ENCODE measurements around the gene MAP4. TPM values are rescaled to one million over a fixed set of nuclear protein-coding genes. Genes with fewer than 3 reads are reported as not detected.

Gene MAP4
- total RNA-seq, 1 experiment from 2014 or later = 140 TPM

GRCh38 chr3:47910777-47911440, 105.3 kb downstream of the MAP4 start:
- H3K79me2 ChIP-seq (ENCODE audit: insufficient read depth, low read length) = no peaks in the 10 kb centered on the region
- no peak overlapping the region for H2AK5ac ChIP-seq (ENCODE audit: insufficient read length, low read length)
- H3K14ac ChIP-seq (ENCODE audit: insufficient read depth, low read length) = no peak overlapping the region
- no CpG with 5 or more reads among the region's 4 CpGs for WGBS (ENCODE audit: extremely low coverage, insufficient read length, low lambda C conversion rate)
- TF ChIP-seq CTCF (conservative IDR thresholded peaks at IDR 0.05) = no peak
- no peak overlapping the region for H3K9ac ChIP-seq (ENCODE audit: extremely low read depth, insufficient read length, low read length)
- H3K4me2 ChIP-seq (ENCODE audit: insufficient read depth, insufficient read length, low read length) = no peak overlapping the region
- no peak overlapping the region for H4K5ac ChIP-seq (ENCODE audit: insufficient read length, low read depth, low read length)
- no peak overlapping the region for H2BK12ac ChIP-seq (ENCODE audit: insufficient read length, low read depth, low read length)
- H2AFZ ChIP-seq (ENCODE audit: low read length) = no peak overlapping the region
- Mint-ChIP-seq H3K27me3 (ENCODE audit: low read depth) (no peaks in the 10 kb centered on the region), H3K27ac (peak overlapping the region in 2 of 3 experiments; percentile 19 to 35; a peak in 4 of 7 replicates), H3K4me1 (peaks cover 15 to 24% of the 10 kb centered on the region in 2 experiments), H3K36me3 (ENCODE audit: insufficient read depth in 1 of 3, low read depth in 3 of 3) (peaks cover 17 to 55% (median 39%) of the 10 kb centered on the region in 3 experiments; a peak in 6 of 7 replicates), H3K4me3 (no peak overlapping the region), H3K9me3 (no peaks in the 10 kb centered on the region)
- H3K27ac ChIP-seq (ENCODE audit: insufficient read length, low read depth, low read length) = no peak overlapping the region
- H3K23ac ChIP-seq (ENCODE audit: insufficient read length, low read depth, low read length) = no peak overlapping the region
- no peak overlapping the region for H2BK20ac ChIP-seq (ENCODE audit: low read depth, low read length, poor library complexity, severe bottlenecking)
- no peak overlapping the region for H3K56ac ChIP-seq (ENCODE audit: insufficient read length, low read depth, low read length)
- no peak overlapping the region for H4K8ac ChIP-seq (replicated peaks; ENCODE audit: insufficient read length, low read depth, low read length)
- no peaks in the 10 kb centered on the region for H3K4me1 ChIP-seq (ENCODE audit: insufficient read depth, low read length)
- no peak overlapping the region for H2BK15ac ChIP-seq (ENCODE audit: low read depth, low read length)
- H2BK5ac ChIP-seq (ENCODE audit: insufficient read length, low read length) = no peak overlapping the region
- H3T11ph ChIP-seq (ENCODE audit: low read length) = no peak overlapping the region
- no peak overlapping the region for H2BK120ac ChIP-seq (ENCODE audit: low read depth, low read length, poor library complexity, severe bottlenecking)
- no peaks in the 10 kb centered on the region for H4K20me1 ChIP-seq (ENCODE audit: control insufficient read depth, insufficient read depth, insufficient read length)
- peaks cover 2% of the 10 kb centered on the region; the same call in 1 of the 2 replicates for H3K27me3 ChIP-seq (ENCODE audit: insufficient read depth, low read length)
- H3K4ac ChIP-seq (ENCODE audit: low read depth, low read length) = no peak overlapping the region
- DNase-seq = no peak
- no peaks in the 10 kb centered on the region for H3K79me1 ChIP-seq (ENCODE audit: insufficient read depth, low read depth, low read length, poor library complexity, severe bottlenecking)
- H3K9me3 ChIP-seq (ENCODE audit: control insufficient read depth, low read depth, low read length) = no peaks in the 10 kb centered on the region
- H3K23me2 ChIP-seq (ENCODE audit: insufficient read length, low read depth, low read length, poor library complexity, severe bottlenecking) = no peaks in the 10 kb centered on the region
- no peak overlapping the region for H3K18ac ChIP-seq (ENCODE audit: insufficient read length, low read depth, low read length)
- no peak overlapping the region for H4K91ac ChIP-seq (ENCODE audit: insufficient read length, low read depth, low read length)

All from H9 (cell line).